Measurements from ENCODE around the gene CCDC197. TPM values are rescaled to one million over a fixed set of nuclear protein-coding genes. Genes with fewer than 3 reads are reported as not detected.

The CCDC197 gene
- total RNA-seq, 1 donor from 2014 or later: not detected

DNA sequence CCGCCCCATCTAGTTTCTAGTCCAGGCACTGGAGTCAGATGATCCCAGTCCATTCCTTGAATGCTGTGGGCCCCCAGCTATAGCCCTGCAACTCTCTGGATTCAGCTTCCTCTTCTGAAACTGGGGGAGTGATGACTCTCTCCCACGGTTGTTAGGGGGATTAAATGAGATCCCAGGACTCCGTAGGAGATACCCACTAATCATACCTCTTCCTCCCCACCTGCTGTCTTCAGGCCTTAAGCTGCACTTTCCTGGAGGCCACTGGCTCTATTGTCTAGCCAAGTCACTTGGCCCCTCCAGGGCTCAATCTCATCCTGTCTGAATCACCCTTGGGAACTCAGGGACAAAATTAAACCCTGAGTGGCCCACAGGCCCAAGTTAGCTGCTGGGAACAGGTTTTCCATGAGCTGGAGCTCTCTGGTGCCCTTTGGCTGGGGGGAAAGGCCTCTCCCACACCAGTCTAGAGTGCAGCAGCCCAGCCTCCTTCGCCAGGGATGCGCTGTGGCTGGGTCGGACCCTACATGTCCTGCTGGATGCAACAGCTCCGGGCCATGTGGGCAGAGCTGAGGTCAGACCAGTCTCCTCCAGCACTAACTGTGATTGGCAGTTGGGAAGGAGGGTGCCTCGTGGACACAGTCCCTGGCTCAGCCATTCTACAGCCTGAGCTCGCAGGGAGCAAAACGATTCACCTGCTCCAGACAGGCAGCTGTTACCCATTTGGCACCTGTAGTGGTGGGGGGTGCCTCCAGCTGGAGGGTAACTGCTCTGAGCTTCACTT lies 14.7 kb upstream of the CCDC197 start:
- H3K36me3 ChIP-seq: no peaks in the 10 kb centered on the region
- peaks cover 5% of the 10 kb centered on the region for H3K27me3 ChIP-seq (ENCODE audit: low read depth)
- no peak overlapping the region for H3K27ac ChIP-seq
- intact Hi-C loops (cut with DNase I): no loop called here
- no peaks in the 10 kb centered on the region for H3K9me3 ChIP-seq
- H3K4me1 ChIP-seq: no peaks in the 10 kb centered on the region
- DNase-seq (peak; percentile 28), ATAC-seq (no peak)
- H3K4me3 ChIP-seq: no peak overlapping the region
- TF ChIP-seq, protein P1, sequence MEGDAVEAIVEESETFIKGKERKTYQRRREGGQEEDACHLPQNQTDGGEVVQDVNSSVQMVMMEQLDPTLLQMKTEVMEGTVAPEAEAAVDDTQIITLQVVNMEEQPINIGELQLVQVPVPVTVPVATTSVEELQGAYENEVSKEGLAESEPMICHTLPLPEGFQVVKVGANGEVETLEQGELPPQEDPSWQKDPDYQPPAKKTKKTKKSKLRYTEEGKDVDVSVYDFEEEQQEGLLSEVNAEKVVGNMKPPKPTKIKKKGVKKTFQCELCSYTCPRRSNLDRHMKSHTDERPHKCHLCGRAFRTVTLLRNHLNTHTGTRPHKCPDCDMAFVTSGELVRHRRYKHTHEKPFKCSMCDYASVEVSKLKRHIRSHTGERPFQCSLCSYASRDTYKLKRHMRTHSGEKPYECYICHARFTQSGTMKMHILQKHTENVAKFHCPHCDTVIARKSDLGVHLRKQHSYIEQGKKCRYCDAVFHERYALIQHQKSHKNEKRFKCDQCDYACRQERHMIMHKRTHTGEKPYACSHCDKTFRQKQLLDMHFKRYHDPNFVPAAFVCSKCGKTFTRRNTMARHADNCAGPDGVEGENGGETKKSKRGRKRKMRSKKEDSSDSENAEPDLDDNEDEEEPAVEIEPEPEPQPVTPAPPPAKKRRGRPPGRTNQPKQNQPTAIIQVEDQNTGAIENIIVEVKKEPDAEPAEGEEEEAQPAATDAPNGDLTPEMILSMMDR (IDR thresholded peaks at IDR 0.05): no peak

DNA sequence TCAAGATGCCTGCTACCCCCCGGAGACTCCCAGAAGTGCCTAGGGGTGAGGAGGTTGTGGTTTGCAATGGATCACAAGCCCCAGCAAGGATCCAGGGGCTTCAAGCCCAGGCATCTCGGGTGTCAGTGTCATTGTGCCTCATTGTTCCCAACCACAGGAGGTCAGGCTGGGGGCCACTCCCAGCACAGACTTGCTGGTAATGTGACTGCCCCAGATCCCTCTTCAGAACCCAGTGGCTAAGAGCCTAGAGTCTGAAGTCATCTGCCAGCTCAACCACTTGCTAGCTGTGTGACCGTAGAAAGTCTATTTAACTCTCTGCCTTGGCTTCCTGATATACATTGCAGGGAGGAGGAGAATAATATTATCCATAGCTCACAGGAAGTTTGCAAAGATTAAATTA lies 13.0 kb upstream of the CCDC197 start:
- Histone ChIP-seq H3K27ac (no peak overlapping the region), H3K9me3 (no peaks in the 10 kb centered on the region), H3K4me3 (no peak overlapping the region), H3K27me3 (ENCODE audit: low read depth) (peaks cover 5% of the 10 kb centered on the region), H3K4me1 (no peaks in the 10 kb centered on the region), H3K36me3 (no peaks in the 10 kb centered on the region)
- no peak for ATAC-seq
- intact Hi-C loops (cut with DNase I): no loop called here
- DNase-seq: peak; percentile 26
- TF ChIP-seq, protein P1 (IDR thresholded peaks at IDR 0.05): no peak

DNA sequence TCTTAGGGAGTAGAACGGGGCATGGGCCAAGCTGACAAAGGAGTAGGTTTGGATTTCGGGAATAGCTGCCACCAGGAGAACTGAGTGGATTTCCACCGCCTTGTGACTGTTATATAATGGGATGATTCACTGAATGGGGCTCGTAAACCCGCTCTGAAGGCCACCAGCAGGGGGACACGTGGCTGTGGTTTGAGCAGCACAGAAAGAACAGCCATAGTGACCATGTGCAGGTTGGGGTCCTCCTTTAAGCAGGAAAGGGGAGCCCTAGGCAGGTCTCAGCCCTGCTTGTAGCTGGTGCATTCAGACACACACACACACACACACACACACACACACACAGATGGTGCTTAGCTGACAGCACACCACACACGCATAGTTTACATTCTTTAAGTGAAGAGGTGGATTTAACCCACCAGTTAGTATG lies 12.1 kb upstream of the CCDC197 start:
- DNase-seq (peak; percentile 27), ATAC-seq (peak in 1 of 2 donors; percentile 31)
- Histone ChIP-seq H3K4me3 (no peak overlapping the region), H3K27ac (no peak overlapping the region), H3K27me3 (ENCODE audit: low read depth) (peaks cover 5% of the 10 kb centered on the region), H3K4me1 (no peaks in the 10 kb centered on the region), H3K9me3 (no peaks in the 10 kb centered on the region), H3K36me3 (no peaks in the 10 kb centered on the region)
- intact Hi-C loops (cut with DNase I): no loop called here
- TF ChIP-seq, protein P1 (IDR thresholded peaks at IDR 0.05): no peak

DNA sequence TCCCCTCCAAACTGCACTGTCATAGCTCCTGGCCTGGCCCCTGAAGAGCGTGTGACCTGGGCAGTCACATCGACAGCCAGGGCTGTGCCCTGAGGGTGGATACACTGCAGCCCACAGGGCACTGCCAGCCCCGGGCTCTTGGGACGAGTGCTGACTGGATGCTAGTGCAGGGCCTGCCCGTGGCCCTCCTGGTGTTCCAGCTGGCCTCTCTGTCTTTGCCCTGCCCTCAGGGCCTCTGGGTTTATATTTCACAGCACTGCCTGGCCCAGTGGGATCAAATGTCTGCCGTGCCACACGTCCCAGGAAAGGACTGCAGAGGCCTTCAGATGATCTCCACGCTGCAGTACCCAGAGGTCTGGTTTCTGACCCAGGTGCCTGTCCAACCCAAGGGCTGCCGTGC lies 10.1 kb upstream of the CCDC197 start:
- no peak overlapping the region for H3K27ac ChIP-seq
- peak in 1 of 2 donors; percentile 24 for ATAC-seq
- H3K4me3 ChIP-seq: no peak overlapping the region
- DNase-seq: no peak
- intact Hi-C loops (cut with DNase I): no loop called here
- no peaks in the 10 kb centered on the region for H3K36me3 ChIP-seq
- TF ChIP-seq, protein P1 (IDR thresholded peaks at IDR 0.05): no peak
- no peaks in the 10 kb centered on the region for H3K9me3 ChIP-seq
- no peaks in the 10 kb centered on the region for H3K4me1 ChIP-seq
- peaks cover 5% of the 10 kb centered on the region for H3K27me3 ChIP-seq (ENCODE audit: low read depth)

DNA sequence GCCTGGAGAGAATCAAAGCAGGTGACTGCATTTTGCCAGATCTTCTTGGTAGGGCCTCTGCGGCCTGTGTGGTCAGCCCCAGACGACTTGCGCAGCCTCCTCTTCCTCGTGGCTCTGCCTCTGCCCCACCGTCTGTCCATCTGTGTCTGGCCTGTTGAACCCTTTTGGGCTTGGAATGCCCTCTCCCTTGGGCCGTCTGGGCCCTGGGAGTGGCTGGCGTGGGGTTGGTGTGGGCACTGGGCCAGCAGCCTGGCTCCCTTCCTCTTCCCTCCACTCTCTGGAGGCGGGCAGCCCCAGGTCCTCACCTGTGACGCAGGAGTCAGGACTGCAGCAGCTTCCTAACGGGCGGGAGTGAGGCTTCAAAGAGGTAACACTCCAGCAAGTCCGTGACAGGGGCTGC lies 9.7 kb upstream of the CCDC197 start:
- Histone ChIP-seq H3K27me3 (ENCODE audit: low read depth) (peaks cover 5% of the 10 kb centered on the region), H3K36me3 (no peaks in the 10 kb centered on the region), H3K27ac (no peak overlapping the region), H3K4me3 (no peak overlapping the region), H3K9me3 (no peaks in the 10 kb centered on the region), H3K4me1 (no peaks in the 10 kb centered on the region)
- TF ChIP-seq, protein P1 (IDR thresholded peaks at IDR 0.05): no peak
- DNase-seq (no peak), ATAC-seq (no peak)
- intact Hi-C loops (cut with DNase I): no loop called here

Measured in lower lobe of right lung (tissue), 2 donors.